Suprapubic skin (tissue), 3 donors: Measurements from ENCODE around the gene NFATC3.

Experiments used
- CTCF ChIP-seq, 2 donors: fragments of 200-600 bp in 1 of 2; fragments of 450-650 bp in 1 of 2; sonication (generic) in 1 of 2; IDR thresholded peaks; one replicate each; pipeline ENCODE4 v1.5.1; 2016 to 2019; ENCODE audit warnings: antibody characterized with exemption in 2 of 2, mild to moderate bottlenecking in 1 of 2, moderate library complexity in 1 of 2
- POLR2A ChIP-seq, 2 donors: fragments of 450-650 bp; IDR thresholded peaks; one replicate each; pipeline ENCODE4 v1.6.1; 2017; ENCODE audit warnings: antibody characterized with exemption in 2 of 2, mild to moderate bottlenecking in 2 of 2, moderate library complexity in 2 of 2

GRCh38 chr16:68265078-68265920 is 180.1 kb downstream of the NFATC3 start:
- TF ChIP-seq CTCF (IDR thresholded peaks at IDR 0.05), result no peak
- TF ChIP-seq POLR2A (IDR thresholded peaks at IDR 0.05), result no peak
